RWPE1 (cell line): ENCODE data around the gene SEC22A.

Experiments used
- CTCF ChIA-PET: fragments of 350-600 bp; sonication (Branson Sonifier 250); formaldehyde crosslinking; extraction: SDS; loops from one replicate; lab custom pipeline; 2021; lab: Yijun Ruan, JAX
- POLR2A ChIA-PET: fragments of 400-600 bp; formaldehyde crosslinking; extraction: SDS; loops from one replicate; lab custom pipeline; 2020; ENCODE audit warnings: antibody characterized with exemption; ENCODE audit not compliant: low non-redundant PET; lab: Yijun Ruan, JAX
- DNase-seq: peaks from one replicate; pipeline ENCODE4 v3.0.0; 2012; ENCODE audit warnings: low spot score
- H3K27ac ChIP-seq: fragments of 450-650 bp; 2 replicates; pipeline ENCODE4 v1.5.1; 2017
- TF ChIP-seq, protein P1 (sequence below): fragments of 450-650 bp; conservative IDR thresholded peaks from 2 replicates; pipeline ENCODE4 v1.5.1; 2017; ENCODE audit warnings: low read depth, mild to moderate bottlenecking

SEC22A gene

DNA sequence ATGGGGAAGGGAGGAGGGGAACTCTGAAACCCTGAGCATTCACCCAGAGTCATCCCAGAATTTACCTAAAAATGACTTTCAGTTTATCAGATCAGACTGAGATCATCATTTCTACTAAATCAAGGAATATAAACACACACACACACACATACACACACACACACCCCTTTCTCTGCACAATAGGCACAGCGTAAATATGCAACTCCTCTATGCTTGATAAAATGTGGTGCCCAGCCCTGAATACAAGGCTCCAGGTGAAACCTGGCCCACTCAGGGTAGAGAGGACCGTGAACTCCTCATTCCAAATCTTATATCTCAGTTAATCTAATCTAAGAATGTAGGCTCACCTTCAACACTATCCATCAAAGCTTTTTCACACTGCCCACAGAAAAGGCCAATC lies 31.8 kb upstream of the SEC22A start:
- DNase-seq, result no peak
- POLR2A ChIA-PET, result no interaction called here
- no peak overlapping the region for H3K27ac ChIP-seq
- TF ChIP-seq, protein P1, sequence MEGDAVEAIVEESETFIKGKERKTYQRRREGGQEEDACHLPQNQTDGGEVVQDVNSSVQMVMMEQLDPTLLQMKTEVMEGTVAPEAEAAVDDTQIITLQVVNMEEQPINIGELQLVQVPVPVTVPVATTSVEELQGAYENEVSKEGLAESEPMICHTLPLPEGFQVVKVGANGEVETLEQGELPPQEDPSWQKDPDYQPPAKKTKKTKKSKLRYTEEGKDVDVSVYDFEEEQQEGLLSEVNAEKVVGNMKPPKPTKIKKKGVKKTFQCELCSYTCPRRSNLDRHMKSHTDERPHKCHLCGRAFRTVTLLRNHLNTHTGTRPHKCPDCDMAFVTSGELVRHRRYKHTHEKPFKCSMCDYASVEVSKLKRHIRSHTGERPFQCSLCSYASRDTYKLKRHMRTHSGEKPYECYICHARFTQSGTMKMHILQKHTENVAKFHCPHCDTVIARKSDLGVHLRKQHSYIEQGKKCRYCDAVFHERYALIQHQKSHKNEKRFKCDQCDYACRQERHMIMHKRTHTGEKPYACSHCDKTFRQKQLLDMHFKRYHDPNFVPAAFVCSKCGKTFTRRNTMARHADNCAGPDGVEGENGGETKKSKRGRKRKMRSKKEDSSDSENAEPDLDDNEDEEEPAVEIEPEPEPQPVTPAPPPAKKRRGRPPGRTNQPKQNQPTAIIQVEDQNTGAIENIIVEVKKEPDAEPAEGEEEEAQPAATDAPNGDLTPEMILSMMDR, result no peak
- CTCF ChIA-PET, result no interaction called here

DNA sequence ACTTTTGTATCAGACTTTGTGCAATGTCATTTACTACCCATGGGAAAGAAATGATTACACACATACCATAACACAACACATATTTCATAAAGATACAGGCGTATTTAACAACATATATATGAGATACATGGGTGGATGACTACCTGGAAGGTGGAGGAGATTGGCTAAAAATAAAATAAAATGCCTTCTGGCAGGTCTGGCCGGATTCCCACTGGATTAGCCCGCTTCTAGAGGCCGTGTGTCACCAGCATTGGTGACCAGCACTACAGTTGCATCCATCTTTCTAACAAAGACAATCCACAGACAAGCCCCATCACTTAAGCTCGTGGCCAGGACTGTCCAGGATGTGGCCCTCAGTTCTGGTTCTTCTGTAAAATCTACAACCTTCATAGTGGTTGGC lies 21.0 kb upstream of the SEC22A start:
- DNase-seq, result no peak
- no peak overlapping the region for H3K27ac ChIP-seq
- POLR2A ChIA-PET, result no interaction called here
- TF ChIP-seq, protein P1, result no peak
- CTCF ChIA-PET, result interaction anchor here (0.6 kb wide), 1 partner anchor 1475 kb away, joined by 4 read pairs; no protein-coding TSS in a partner anchor

DNA sequence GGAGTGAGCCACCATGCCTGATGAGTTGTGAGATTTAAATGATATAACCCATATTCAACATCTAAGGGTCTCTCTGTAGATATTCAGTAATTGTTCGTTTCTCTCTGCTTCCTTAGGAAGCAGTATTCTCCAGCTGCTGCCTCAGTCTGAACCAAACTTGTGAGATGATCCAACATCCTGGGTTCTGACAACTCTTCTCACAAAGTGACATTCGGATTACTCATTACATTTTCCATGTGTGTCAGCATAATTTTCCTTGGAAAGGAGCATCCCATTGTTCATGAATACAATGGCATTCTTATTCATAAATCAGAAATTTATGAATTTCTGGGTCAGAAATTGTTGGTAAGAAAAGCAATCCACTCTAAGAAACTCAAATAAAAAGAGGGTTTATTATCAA lies 15.0 kb upstream of the SEC22A start:
- POLR2A ChIA-PET, result no interaction called here

DNA sequence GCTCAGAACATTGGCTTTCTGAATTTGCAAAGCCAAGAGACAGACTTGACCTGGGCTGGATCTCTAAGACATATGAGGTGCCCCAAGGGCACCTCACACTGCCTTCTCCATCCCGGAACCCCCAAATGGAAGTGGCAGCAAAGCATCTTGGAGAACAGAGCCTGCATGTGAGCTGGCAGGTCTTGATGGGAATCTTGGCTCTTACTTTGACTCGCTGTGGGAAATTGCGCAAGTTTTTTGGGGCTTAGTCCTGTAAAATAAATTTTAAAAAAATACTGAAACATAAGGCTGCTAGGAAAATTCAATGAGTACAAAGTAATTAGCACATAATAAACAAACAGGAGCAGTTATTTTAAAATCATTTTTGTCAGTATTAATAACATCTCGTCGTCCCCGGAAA lies 13.7 kb upstream of the SEC22A start:
- ChIA-PET CTCF (no interaction called here), POLR2A (no interaction called here)
- DNase-seq, result no peak

More for the DNA sequence above, 15.0 kb upstream of the SEC22A start:
- H3K27ac ChIP-seq, result no peak overlapping the region
- TF ChIP-seq, protein P1, result no peak
- CTCF ChIA-PET, result interaction anchor here (0.5 kb wide), 1 partner anchor 1974 kb away, joined by 3 read pairs; no protein-coding TSS in a partner anchor
- DNase-seq, result no peak

DNA sequence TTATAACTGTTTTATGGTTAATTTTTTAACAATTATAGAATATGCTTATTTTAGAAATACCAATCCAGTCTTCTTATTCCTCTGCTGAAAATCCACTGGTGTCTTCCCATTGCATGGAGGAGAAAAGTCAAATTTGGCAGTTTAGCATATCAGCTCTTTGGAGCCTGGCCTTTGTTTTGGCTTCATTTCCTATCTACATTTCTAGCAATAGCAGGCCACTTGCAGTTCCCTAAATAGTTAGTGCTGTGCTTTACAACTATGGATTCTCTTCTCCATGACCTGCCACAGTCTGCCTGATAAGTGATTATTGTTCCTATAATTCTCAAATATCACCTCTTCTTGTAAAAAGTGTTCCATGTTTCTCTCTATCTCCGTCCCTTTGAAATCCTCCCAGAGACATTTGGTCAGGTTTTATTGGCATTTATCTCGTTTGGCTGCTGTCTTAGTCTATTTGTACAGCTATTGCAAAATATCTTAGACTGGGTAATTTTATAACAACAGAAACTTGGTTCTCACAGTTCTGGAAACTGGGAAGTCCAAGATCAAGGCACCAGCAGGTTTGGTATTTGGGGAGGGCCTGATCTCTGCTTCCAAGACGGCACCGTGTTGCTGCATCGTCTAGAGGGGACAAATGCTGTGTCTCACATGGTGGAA lies 8.2 kb upstream of the SEC22A start:
- DNase-seq, result no peak
- POLR2A ChIA-PET, result no interaction called here
- no peak overlapping the region for H3K27ac ChIP-seq
- TF ChIP-seq, protein P1, result no peak
- CTCF ChIA-PET, result interaction anchor here (0.6 kb wide), 1 partner anchor 17 kb away, joined by 3 read pairs; no protein-coding TSS in a partner anchor

More for the DNA sequence above, 13.7 kb upstream of the SEC22A start:
- H3K27ac ChIP-seq, result no peak overlapping the region
- TF ChIP-seq, protein P1, result no peak

DNA sequence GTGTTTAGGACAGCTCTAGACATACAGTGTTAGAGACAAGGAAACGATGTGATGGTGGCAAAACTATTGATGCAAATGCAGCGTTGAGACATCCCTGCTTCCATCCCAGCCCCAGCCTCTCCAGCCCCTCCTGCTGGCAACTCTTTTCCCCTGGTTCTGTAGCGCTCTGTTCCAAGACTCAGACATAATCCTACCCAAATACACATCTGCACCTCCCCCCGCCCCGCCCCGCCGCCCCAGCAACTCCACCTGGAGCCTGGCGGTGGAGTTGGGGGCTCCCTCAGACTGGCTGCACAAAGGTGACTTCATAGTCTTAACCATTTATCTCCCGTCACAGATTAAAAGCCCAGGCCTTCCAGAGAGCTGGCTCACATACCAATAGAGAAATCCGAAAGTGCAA lies 7.2 kb upstream of the SEC22A start:
- no peak for DNase-seq
- ChIA-PET POLR2A (no interaction called here), CTCF (no interaction called here)
- TF ChIP-seq, protein P1, result no peak
- H3K27ac ChIP-seq, result no peak overlapping the region
